Activated T-cell treated with anti-CD3 and anti-CD28 coated beads, Interleukin-2, amount 50 U/mL, for 1 hour (primary cell): ENCODE data around the gene ATXN10.

ENCODE experiments used
- DNase-seq: peaks from one replicate; pipeline ENCODE4 v3.0.0-alpha.2; 2020

ATXN10 gene

DNA sequence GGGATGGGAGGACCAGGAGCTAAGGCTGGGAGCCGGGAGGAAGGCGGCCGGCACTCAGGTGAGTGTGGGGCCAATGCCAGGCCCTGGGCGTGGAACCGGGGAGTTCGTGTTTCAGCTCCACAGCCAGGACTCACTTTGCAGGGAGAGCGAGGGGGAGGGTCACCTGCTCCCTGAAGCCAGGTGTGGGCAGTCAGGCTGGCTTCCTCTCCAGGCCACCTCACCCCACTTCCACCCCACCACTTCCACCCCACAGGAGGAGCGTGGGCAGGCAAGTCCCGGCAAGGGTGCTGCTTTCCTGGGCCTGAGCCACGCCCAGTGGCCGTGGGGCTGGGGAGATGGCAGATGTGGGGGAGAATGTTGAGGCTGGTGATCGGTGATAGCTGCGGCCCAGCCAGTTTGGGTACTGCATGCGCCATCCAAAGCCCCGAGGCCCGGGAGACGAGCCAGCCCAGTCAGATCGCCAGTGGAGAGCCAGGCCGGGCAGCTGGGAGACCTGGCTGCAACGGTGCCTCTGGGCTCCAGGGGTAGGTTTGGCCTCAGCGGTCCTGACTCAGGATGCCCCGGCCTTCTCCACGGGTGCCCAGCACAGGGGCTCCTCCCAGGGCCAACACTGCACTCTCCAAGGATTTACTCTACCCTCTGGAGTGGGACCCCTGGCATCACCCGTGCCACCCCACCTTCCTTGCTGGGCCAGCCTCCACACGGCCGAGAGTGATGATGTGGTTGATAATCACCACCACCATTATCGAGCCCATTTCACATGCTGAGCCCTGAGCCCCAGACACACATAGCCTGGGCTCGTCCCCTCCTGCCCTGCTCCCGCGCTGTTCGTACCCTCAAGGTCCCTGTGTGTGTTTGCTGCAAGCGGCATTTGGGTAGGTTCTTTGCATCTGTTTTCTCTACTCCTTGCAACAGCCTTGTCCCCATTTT, 211.5 kb downstream of the ATXN10 start:
- DNase-seq, result no peak

DNA sequence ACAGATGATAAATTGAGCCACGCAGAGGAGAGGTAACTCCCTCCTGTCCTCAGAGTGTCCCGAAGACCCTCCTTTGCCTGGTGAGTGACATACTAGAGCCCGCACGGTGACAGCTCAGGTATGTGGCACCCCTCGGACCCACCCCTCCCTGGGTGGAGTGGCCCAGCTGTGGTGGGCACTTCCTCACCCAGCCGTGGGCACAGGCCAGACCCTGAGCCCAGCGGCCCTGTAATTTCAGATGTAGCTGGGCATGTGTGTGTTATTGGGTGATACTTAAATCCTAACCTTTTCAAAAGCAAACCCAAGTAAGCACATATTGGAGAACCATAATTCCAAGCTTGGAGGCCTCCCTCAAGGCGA, 212.2 kb downstream of the ATXN10 start:
- no peak for DNase-seq

DNA sequence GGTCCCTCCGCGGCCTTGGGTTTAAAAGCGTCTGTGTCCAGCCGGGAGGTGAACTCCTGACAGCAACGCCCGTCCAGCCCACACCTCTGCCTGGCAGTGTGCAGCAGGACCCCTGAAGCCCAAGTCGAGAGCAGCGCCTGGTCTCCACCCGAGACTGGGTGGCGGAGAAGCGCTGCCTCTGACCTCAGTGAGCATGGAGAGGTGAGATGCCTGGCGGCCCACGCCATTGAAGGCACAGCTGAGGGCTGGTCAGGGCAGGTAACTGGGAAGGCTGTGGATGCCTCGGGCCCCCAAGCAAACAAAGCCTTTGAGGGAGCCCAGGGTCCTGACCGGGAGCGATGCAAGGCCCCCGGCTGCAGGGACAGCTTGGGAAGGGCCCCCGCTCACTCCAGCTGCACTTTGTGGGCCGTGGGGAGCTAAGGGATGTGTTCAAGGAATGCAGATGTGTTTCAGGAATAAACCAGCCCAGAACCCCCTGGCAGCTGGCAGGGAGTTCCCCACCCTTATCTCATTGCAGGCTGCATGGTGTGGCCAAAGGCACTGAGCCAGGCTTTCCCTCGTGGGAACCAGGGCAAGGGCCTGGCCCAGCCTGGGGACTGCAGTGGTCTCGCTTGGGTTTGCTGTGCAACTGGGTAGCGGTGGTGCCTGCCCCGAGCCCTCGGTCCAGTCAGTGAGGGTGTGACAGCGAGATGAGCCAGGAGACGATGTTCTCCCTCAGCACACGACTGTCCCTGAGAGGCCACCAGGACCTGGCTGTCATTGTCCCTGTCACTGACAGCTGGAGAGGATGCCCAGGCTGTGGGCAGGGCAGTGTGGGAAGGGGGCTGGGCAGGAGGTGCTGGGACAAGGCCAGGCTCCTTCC, 212.8 kb downstream of the ATXN10 start:
- no peak for DNase-seq

DNA sequence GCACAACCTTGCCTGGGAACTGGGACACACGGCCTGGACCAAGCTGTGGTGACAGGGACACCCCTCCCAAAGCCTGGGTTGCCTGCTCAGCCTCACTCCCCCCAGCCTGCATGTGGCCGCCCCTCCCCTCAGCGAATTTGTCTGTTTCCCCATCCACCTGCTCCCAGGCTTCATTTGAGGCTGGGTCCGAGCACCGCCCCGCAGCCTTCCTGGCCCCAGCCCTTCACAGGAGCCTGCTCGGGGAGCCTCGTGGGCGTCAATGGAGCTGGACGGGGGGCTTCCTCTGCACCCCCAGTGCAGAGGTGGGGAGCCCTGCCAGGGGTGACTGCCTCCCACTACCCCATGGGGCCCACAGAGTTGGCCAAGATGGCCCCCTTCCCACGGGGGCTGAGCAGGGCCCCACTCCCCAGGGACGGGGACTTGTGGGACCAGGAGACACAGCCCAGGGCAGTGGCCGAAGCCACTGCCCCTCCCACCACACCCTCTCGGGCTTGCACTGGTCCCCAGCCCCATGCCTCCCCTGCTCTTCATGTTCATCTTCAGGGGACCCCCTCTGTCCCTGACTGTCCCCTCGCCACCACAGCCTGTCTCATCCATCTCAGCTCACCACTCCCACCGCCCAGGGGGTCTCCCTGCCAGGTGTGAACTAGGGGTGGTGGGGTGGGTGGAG, 213.7 kb downstream of the ATXN10 start:
- DNase-seq, result no peak

DNA sequence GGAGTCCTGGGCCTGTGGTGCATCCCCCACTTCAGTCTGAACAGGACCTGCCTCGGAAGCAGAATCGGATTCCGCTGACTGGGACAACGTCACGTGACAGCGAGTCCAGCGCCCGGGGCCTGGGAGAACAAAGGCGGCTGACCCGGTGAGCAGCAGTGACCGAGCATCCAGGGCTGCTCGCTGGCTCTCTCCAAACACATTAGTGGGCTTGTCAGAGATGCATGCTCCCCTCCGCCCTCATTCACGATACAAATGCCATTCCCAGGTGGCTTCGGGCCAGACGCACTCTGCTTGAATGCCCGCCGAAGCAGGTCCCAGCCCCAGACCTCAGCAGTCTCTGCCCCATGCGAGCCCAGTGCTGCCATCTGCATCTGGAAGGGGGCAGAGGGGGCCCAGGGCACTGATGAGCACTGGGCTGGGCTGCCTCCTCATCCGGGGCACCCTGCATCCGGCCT, 214.3 kb downstream of the ATXN10 start:
- no peak for DNase-seq

DNA sequence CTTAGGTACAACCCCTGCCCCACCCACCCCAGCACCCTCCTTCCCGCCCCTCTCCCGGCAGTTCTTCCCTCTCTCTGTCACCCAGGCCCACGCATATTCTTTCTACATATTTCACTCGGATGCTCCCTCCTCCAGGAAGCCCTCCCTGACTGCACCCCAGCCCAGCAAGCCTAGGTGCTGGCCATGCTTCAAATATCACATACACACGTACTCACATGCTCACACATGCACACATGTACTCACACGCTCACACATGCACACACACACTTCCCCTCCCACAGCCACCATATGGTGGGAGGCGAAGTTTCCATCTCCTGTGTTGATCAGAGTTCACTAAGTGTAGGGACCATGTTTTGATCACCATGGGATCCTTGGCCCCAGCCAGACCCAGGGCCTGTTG, 214.9 kb downstream of the ATXN10 start:
- no peak for DNase-seq

DNA sequence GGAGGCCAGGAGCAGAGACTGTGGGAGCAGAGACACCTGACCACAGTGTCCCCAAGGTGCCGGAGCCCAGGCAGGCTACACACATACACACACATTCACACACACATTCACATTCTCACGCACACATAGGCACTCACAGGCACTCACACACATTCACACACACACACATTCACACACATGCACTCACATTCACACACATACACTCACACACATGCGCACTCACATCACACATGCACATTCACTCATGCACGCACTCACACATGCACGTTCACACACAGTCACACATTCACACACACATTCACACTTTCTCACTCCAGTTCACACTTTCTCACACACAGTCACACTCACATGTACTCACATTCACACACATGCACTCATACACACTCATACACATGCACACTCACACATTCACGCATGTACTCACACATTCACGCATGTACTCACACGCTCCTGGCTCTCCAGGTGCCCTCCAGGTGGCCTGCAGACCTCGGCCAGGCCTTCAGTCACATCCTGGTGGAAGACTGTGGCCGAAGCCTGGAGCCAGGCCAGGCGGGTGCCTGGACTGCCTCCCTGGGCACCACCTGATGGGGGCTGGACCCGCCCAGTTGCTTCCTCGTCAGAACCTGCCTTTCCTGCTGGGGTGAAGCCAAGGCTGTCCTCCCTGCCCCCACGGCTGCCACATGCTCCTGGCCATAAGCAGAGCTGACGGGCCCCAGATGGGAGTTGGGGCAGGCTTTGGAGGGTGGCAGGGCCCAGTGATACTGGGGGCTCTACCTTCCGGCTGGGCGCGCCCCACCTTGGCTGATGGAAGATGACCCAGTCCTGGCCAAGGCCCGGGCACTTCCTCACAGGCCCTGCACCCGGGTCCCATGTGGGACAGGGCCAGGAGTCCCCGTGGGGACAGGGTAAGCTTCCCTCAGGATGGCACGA, 215.8 kb downstream of the ATXN10 start:
- DNase-seq, result no peak

DNA sequence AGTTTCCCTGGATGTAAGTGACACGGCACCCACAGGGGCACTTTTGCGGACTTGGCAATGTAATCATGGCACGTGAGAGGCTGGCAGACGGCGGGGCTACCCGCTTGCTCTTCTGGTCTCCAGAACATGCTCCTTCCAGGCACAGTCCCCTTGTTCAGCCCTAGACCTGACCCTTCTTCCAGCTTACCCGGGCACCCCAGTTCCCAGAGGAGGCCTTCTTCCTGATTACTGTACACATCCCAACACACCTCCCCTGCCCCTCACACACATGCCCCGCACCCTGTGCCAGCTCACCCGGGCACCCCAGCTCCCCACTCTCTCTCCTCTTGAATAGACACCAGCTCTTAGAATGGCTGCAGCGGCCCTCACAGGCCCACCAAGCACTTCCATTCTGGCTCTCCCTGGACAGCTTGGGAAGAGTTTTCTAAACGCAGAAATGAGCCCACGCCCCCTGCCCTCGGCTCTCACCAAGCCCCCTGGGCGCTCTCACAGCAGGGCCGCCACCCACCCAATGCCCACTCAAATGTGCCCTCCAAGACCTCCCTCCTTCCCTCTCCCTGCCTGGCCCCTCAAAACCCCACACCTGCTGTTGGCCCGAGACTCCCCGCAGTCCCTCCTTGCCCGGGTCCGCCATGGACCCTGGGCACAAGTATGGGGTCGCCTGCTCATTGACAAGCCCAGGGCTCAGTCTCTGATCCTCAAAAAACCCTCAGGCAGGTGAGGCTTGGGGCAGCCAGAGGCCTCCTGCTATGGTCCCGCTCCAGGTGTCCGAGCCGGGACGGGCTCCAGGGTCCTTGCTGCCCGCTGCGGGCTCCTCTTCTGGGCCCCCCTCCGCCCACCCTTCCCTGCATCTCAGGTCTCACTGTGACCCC, 216.8 kb downstream of the ATXN10 start:
- DNase-seq, result no peak

DNA sequence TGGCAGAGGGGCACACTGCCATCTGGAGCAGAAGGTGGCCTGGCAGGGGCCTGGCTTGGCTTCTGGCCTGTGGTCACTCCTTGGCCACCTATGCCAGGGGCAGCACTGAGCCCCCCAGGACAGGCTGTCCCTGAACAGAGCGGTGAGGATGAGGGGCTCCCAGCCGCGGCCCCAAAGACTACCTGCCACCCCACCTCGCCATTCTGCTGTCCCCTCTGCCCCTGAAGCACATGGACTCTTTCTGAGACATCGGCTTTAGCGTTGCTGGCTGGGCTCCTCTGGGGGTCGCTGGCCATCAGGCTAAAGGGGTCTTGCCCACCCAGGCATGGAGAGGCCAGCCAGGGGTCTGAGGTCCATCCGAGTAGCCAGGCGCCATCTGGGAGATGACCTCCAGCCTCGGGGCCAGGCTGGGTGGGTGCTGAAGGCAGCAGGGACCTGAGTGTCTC, 217.5 kb downstream of the ATXN10 start:
- no peak for DNase-seq

DNA sequence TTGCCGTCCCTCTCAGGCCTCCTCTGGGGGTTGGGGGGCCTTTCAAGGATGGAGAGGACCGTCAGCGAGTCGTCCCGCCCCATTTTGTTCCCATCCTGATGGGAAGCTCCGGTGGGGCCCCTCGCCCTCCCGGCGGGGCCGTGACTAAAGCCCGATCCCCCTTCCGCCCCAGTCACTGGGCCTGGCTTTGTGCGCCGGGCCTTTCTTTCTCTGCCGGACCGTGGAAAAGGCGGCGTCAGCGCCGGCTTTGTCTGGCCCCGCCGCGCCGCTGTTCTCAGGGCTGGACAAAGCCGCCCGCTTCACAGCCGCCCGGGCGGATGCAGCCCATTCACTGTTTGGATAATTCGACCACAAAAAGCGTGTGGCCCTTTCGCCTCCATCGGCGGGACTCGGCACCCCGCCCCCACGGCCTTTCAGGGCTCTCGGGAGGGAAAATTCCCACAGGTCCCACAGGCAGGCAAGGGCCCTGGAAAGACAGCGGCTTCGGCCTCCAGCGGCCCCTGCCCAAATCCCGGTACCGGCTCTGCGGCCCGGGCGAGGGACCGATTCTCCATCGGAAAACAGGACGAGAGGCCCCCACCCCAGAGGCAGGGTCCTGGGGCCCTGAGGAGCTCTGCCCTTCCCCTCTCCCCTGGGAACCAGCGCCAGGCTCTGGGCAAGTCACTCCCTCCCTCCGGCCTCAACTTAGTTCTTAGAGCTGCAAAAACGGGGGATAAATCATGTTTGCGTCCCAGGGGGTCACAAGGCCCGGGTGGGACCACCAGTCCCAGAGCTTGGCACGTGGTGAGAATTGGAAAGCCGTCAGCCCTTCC, 218.1 kb downstream of the ATXN10 start:
- no peak for DNase-seq

DNA sequence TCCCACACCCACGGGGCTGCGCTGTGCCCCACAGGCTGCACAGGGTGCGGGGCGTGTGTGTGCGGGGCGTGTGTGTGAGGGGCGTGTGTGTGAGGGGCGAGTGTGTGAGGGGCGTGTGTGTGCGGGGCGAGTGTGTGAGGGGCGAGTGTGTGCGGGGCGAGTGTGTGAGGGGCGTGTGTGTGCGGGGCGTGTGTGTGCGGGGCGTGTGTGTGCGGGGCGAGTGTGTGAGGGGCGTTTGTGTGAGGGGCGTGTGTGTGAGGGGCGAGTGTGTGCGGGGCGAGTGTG, 218.7 kb downstream of the ATXN10 start:
- DNase-seq, result no peak

DNA sequence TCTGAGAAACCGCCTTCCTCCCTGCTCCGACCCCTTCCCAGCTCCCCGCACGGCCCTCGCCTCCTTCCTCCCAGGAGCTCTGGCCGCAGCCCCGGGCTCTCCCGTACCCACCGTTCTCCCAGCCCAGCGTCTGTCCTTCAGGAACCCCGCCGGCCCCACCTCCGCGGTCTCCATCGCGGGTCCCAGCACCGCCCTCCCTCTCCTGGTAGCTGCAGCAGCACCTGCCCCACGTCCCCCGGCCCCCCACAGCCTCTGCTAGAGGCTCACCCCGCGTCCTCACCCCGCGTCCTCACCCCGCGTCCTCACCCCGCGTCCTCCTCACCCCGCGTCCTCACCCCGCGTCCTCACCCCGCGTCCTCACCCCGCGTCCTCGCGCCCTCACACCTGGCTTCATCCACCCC, 219.4 kb downstream of the ATXN10 start:
- DNase-seq, result no peak

DNA sequence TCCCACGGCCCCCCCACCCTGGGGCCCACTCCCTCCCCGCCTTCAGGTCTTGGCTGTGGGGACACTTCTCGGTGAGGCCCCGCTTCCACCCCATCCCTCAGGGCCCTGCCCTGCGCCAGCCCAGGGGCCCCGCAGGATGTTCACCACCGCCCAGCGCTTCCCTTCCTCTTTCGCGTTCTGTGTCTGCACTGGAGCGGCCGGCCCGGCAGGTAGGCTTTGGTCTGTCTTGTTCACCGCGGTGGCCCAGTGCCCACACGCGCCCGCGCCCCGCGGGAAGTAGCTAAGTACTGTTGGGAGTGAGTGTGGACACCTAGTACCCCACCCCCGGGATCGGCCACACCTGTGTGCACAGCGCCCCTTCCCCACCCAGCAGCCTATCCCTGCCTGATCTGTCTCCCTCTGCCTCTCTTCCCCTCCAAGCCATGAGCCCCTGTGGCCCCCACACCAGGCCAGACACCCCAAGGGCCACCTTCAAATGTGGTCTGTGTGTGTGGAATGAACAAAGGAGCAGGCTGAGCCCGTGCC, 219.9 kb downstream of the ATXN10 start:
- no peak for DNase-seq

DNA sequence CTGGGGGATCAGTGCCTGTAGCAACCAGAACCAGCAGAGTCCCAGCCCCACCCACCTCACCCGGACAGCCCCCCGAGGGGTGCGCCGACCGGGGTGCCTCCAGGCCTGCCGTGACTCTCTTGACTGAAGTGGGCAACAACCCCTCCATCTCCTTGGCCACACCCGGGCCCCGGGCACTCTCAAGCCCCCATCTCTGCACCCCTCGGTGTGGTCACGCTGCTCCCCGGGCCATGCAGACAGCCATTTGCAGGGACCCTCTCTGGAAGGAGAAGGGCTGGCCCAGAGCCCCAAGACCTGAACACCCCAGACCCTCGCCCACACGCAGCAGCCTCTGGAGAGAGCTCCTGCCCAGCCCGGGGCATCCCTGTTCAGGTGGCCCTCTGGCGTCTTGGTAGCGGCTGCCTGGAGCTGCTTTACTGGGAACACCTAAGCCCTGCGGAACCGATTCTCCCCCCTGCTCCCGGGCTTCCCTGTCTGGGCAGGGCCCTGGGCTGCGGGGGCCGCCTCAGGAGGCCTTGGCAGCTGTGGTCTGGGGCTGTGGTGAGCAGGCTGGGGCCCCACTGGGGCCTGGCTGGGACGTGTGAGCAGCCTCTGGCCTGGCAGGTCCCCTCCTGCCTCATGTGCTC, 220.5 kb downstream of the ATXN10 start:
- no peak for DNase-seq

DNA sequence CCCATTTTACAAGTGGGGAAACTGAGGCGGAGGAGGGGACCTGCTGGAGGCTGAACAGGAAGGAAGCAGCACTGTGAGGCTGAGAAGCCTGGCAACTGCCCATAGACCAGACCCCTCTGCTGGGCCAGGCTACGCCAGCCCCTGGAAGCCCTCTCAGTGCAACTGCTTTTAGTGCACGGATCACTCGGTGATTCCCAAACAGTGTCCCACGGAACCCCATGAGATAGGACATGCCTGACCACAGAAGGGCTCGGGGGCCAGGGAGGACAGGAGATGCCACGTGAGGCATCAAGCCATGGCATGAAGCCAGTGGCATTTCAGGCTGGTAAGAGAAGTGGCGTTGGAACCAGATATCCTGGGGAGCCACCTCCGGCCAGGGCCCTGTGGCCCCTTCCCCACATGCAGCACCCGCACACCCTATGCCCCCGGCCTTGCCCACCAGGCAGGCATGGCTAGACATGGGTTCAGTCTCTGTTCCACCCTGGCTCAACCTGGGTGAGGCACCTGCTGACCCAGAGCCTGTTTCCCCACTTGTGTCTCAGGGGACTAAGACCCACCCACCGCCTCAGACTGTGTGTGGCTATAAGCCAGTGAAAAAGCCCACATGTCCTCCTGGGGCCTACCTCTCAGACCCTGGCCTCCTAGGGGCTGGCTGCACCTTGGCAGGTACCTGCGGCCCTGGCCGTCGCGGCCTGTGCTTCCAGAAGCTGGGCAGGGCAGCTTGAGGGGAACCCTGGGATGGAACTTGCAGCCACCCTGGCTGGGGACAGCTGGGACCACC, 221.2 kb downstream of the ATXN10 start:
- no peak for DNase-seq

DNA sequence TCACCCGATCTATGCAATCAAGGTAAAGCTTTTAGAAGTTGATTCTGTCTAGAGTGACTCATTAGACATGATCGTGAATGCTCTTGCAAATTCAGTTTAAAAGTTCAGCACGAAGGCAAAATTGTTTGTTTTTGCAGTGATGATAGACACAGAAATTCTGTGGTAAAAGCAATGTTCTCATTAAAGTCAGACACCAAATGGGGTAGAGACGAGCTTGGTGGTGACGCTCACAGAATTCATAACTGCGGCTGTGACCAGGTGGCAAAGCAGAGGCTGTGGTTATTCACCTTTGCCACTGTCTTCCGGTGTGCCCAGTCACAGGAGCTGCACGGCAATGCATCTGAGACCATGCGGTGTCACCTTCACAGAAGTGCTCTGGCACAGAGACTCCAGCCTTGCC, 221.9 kb downstream of the ATXN10 start:
- DNase-seq, result no peak
